Fibroblast of lung (primary cell): ENCODE results near the gene TLE1. TPM values are rescaled to one million over a fixed set of nuclear protein-coding genes. Genes with fewer than 3 reads are reported as not detected.
A peak's percentile ranks its signal among the peaks of the same experiment; 100 is the strongest.

Source experiments
- DNase-seq, 2 donors: peaks; one replicate each; pipeline versions ENCODE4 v3.0.0 to v3.0.0-alpha.2; 2010; ENCODE audit warnings: low read depth in 2 of 2
- H2AFZ ChIP-seq: 2 replicates; pipeline ENCODE4 v1.5.1; 2012; ENCODE audit warnings: low read length, control low read depth, inconsistent platforms
- H3K27ac ChIP-seq: 2 replicates; pipeline ENCODE4 v1.5.1; 2011; ENCODE audit warnings: low read length, control low read depth; ENCODE audit not compliant: insufficient read depth
- H3K27me3 ChIP-seq: 2 replicates; pipeline ENCODE4 v1.5.1; 2011; ENCODE audit warnings: mild to moderate bottlenecking, low read length; ENCODE audit not compliant: control insufficient read depth, insufficient read depth
- H3K36me3 ChIP-seq: 2 replicates; pipeline ENCODE4 v1.5.1; 2011; ENCODE audit warnings: low read length; ENCODE audit not compliant: control insufficient read depth, insufficient read depth
- H3K4me1 ChIP-seq: 2 replicates; pipeline ENCODE4 v1.5.1; 2011; ENCODE audit warnings: low read length; ENCODE audit not compliant: control insufficient read depth, insufficient read depth; ENCODE audit errors: extremely low read depth
- H3K4me2 ChIP-seq: 2 replicates; pipeline ENCODE4 v1.5.1; 2011; ENCODE audit warnings: low read length, control low read depth; ENCODE audit not compliant: insufficient read depth; ENCODE audit errors: extremely low read depth
- H3K4me3 ChIP-seq, 4 experiments: fragments of 200-600 bp in 1 of 4; sonication (generic) in 1 of 4; replicated peaks in 1 of 4; 2 replicates each; pipeline ENCODE4 v1.5.1; 2011 to 2016; ENCODE audit warnings: low read length in 4 of 4, low read depth in 3 of 4, mild to moderate bottlenecking in 3 of 4, control low read depth in 2 of 4, inconsistent platforms in 1 of 4, mixed read lengths in 1 of 4; ENCODE audit not compliant: insufficient read depth in 1 of 4; ENCODE audit errors: control extremely low read depth in 1 of 4
- H3K79me2 ChIP-seq: 2 replicates; pipeline ENCODE4 v1.5.1; 2012; ENCODE audit warnings: mild to moderate bottlenecking, low read length, inconsistent platforms; ENCODE audit not compliant: control insufficient read depth, insufficient read depth
- H3K9ac ChIP-seq: 2 replicates; pipeline ENCODE4 v1.5.1; 2011; ENCODE audit warnings: mild to moderate bottlenecking, low read length, control low read depth; ENCODE audit not compliant: insufficient read depth
- H3K9me3 ChIP-seq: 2 replicates; pipeline ENCODE4 v1.5.1; 2012; ENCODE audit warnings: low read depth, low read length; ENCODE audit not compliant: control insufficient read depth, insufficient read depth
- H4K20me1 ChIP-seq: 2 replicates; pipeline ENCODE4 v1.5.1; 2011; ENCODE audit warnings: low read length; ENCODE audit not compliant: control insufficient read depth, insufficient read depth; ENCODE audit errors: extremely low read depth
- EZH2 ChIP-seq: IDR thresholded peaks from 2 replicates; pipeline ENCODE4 v1.5.1; 2012; ENCODE audit warnings: low read length, control low read depth, mild to moderate bottlenecking; ENCODE audit errors: missing control alignments
- polyA plus RNA-seq, 2 donors: library from polyadenylated mRNA; depleted of rRNA in 1 of 2; stranded (reverse) in 1 of 2; unstranded in 1 of 2; fragments of >200 nt; gene quantifications; 2 replicates each; pipeline ENCODE4 v1.2.1, GENCODE V29; 2011 to 2012; ENCODE audit warnings: missing spikeins in 1 of 2
- total RNA-seq: library from RNA; depleted of rRNA; stranded (reverse); fragments of >200 nt; gene quantifications from 2 replicates; pipeline ENCODE4 v1.2.1, GENCODE V29; 2014
- TF ChIP-seq, protein P1 (sequence below), 2 donors: IDR thresholded peaks in 1 of 2; conservative IDR thresholded peaks in 1 of 2; 1 replicate in 1 of 2; 2 replicates in 1 of 2; pipeline ENCODE4 v1.5.1; 2011 to 2012; ENCODE audit warnings: low read length in 2 of 2, control low read depth in 1 of 2, inconsistent platforms in 1 of 2, low read depth in 1 of 2, mild to moderate bottlenecking in 1 of 2

The TLE1 gene
- total and polyA plus RNA-seq, 2 donors (not counting 1 experiment from before 2014, with no cell fraction given) = 29.3 to 29.7 TPM

DNA sequence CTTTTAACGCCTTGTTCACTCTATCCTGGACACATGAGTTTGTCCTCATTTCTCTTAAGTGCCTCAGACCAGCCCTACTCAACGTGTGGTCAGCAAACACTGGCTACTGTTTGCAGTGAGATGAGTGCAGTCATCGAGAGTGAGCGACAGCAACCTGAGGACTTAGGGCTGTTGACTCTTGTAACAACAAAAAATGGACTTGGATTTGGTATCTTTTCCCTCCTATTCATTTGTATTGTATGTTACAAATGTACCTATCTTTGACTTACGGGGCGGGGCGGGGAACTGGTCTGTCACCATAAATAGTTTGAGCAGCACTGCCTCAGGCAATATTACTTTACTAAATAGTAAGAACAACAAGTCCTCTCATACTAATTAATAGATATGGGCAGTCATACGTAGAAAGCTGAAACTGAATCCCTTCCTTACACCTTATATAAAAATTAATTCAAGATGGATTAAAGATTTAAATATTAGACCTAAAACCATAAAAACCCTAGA, 84.1 kb downstream of the TLE1 start:
- H3K4me2 ChIP-seq = no peak overlapping the region
- H3K79me2 ChIP-seq = no peaks in the 10 kb centered on the region
- no peaks in the 10 kb centered on the region for H4K20me1 ChIP-seq
- no peaks in the 10 kb centered on the region for H3K27me3 ChIP-seq
- no peak for DNase-seq
- no peak overlapping the region for H2AFZ ChIP-seq
- no peaks in the 10 kb centered on the region for H3K9me3 ChIP-seq
- no peak overlapping the region for H3K4me3 ChIP-seq
- peaks cover 5% of the 10 kb centered on the region for H3K36me3 ChIP-seq
- H3K9ac ChIP-seq = no peak overlapping the region
- TF ChIP-seq, protein P1, sequence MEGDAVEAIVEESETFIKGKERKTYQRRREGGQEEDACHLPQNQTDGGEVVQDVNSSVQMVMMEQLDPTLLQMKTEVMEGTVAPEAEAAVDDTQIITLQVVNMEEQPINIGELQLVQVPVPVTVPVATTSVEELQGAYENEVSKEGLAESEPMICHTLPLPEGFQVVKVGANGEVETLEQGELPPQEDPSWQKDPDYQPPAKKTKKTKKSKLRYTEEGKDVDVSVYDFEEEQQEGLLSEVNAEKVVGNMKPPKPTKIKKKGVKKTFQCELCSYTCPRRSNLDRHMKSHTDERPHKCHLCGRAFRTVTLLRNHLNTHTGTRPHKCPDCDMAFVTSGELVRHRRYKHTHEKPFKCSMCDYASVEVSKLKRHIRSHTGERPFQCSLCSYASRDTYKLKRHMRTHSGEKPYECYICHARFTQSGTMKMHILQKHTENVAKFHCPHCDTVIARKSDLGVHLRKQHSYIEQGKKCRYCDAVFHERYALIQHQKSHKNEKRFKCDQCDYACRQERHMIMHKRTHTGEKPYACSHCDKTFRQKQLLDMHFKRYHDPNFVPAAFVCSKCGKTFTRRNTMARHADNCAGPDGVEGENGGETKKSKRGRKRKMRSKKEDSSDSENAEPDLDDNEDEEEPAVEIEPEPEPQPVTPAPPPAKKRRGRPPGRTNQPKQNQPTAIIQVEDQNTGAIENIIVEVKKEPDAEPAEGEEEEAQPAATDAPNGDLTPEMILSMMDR (conservative IDR thresholded peaks at IDR 0.05 in 1 of 2, IDR thresholded peaks at IDR 0.05 in 1 of 2; ENCODE audit: low read depth in 1 of 2, low read length in 2 of 2) = no peak
- TF ChIP-seq EZH2 = no peak
- H3K27ac ChIP-seq = no peak overlapping the region
- peaks cover 8% of the 10 kb centered on the region for H3K4me1 ChIP-seq

DNA sequence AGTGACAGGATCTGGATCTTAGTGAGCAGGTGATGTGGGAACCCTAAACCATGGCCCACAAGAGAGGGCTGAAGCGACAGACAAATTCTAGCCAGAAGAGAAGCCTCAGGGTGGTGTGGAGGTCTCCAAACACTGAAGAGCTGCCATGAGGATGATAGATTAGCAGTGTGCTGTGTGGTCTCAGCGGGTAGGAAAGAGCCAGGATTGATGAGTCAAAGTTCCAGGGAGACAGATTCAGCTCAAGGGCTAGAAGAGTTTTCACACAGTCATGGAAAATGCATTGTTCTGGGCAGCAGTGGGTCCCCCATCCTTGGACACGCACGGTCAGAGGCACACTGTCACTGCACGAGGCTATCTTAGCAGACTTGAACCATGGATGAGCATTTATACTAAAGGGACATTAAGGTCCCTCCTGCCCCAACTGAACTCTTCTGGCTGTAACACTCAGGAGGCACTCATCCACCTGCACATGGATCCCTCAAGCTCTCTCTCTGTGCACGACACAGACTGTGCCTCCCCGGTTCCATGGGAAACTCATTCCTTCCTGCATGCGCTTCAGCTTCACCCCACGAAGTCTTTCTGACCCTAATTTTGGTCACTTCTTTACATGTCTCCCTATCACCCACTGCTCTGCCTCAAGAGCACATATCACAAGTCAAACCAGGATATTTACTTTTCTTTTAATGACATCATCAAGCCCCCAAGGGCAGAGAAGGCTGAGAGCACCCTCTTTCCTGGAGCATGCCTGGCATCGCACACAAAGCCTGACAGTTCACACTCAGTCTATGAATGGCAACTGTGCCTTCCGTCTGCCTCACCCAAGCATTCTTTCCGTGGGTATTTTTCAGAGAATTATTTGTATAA, 84.8 kb downstream of the TLE1 start:
- Histone ChIP-seq H3K4me3 (no peak overlapping the region), H4K20me1 (no peaks in the 10 kb centered on the region), H3K27me3 (no peaks in the 10 kb centered on the region), H3K9ac (no peak overlapping the region), H3K79me2 (no peaks in the 10 kb centered on the region), H3K27ac (no peak overlapping the region), H3K36me3 (peaks cover 5% of the 10 kb centered on the region), H2AFZ (no peak overlapping the region), H3K4me1 (peaks cover 4% of the 10 kb centered on the region), H3K9me3 (no peaks in the 10 kb centered on the region), H3K4me2 (no peak overlapping the region)
- TF ChIP-seq, protein P1 (conservative IDR thresholded peaks at IDR 0.05 in 1 of 2, IDR thresholded peaks at IDR 0.05 in 1 of 2; ENCODE audit: low read depth in 1 of 2, low read length in 2 of 2) = no peak
- TF ChIP-seq EZH2 = no peak
- DNase-seq = peak in 1 of 2 donors; percentile 81

DNA sequence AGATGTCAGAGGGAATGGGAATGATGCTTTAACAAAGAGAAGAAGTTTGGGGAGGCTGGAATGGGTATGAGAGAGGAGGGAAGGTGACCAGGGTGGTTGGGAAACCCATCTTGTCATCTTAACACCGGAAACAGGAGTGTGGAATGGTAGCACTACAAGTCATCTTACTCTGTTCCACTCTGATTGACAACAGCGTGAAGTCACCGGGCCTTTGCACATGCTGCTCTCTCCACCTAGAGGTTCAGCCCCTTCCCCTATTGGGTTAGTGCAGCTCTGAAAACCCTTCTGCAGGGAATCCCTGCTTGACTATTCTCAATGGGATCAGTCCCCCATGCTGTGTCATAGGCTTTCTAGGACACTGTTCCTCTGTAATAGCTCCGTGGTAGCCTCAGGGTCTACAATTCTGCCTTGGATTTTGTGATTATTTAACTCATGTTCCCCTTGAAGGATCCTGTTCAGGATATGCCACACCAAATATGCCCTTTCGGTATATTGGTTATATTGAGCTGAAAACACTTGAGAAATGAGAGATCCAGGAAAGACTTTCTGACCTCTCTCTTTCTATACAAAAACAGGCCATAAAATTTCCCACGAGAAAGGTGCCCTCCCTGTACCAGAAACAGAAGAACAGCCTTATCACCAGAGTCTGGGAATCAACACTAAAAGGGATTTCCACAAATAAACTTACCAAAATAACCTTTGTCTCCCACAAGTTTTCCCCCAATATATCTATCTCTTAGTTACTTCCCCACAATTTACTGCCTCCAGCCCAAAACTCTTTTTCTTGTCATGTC, 86.3 kb downstream of the TLE1 start:
- H2AFZ ChIP-seq = no peak overlapping the region
- H3K9ac ChIP-seq = no peak overlapping the region
- no peak for DNase-seq
- H3K4me2 ChIP-seq = no peak overlapping the region
- no peak overlapping the region for H3K27ac ChIP-seq
- H3K36me3 ChIP-seq = peaks cover 3% of the 10 kb centered on the region
- H3K27me3 ChIP-seq = no peaks in the 10 kb centered on the region
- no peak overlapping the region for H3K4me3 ChIP-seq
- H3K9me3 ChIP-seq = no peaks in the 10 kb centered on the region
- no peaks in the 10 kb centered on the region for H3K79me2 ChIP-seq
- H3K4me1 ChIP-seq = peaks cover 3% of the 10 kb centered on the region
- TF ChIP-seq, protein P1 (conservative IDR thresholded peaks at IDR 0.05 in 1 of 2, IDR thresholded peaks at IDR 0.05 in 1 of 2; ENCODE audit: low read depth in 1 of 2, low read length in 2 of 2) = no peak
- TF ChIP-seq EZH2 = no peak
- H4K20me1 ChIP-seq = no peaks in the 10 kb centered on the region
